ENCODE measurements around the gene BDP1. TPM values are rescaled to one million over a fixed set of nuclear protein-coding genes. Genes with fewer than 3 reads are reported as not detected.
"Not testable (repeated sequence)": the region's sequence is repeated elsewhere in the genome, so short reads cannot be mapped to it uniquely, and the experiment has no call there.

Gene BDP1
- total and polyA plus RNA-seq, 9 donors: 15.1 to 30.0 (median 24.2) TPM

DNA sequence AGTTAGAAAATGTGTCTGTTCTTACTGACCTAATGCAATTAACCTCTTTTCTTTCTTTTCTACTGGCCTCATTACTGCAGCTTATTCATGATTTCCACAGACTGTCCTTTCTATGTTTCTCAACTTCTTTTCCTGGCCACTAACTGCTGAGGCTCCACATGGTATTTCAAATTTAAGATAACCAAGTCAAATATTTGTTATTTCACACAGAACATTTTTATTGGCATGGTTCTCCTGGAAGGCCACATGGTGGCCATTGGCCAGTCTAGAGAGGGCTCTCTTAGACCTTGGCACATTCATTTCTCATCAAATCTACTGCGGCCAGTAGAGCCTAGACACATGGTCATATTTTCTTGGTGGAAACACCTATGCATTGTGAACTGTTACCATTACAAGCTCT is 13.9 kb upstream of the BDP1 start:
- WGBS (ENCODE audit: insufficient coverage): no CpG with 5 or more reads among the region's 1 CpG
- not testable (repeated sequence) for H3K9me3 ChIP-seq (replicated peaks; ENCODE audit: control insufficient read depth, low read depth, low read length); H3K27ac ChIP-seq (ENCODE audit: low read length)

GRCh38 chr5:71443891-71444290 is 11.6 kb upstream of the BDP1 start:
- not testable (repeated sequence) for H3K9me3 ChIP-seq (replicated peaks; ENCODE audit: control insufficient read depth, low read depth, low read length); H3K27ac ChIP-seq (ENCODE audit: low read length); H3K4me3 ChIP-seq (ENCODE audit: low read length); H3K27me3 ChIP-seq (ENCODE audit: control insufficient read depth, insufficient read depth, low read length); H3K4me1 ChIP-seq (ENCODE audit: control insufficient read depth, insufficient read depth, low read length); H3K36me3 ChIP-seq (ENCODE audit: control insufficient read depth, insufficient read depth, low read length); DNase-seq
- no CpG with 5 or more reads among the region's 4 CpGs for WGBS (ENCODE audit: insufficient coverage)

More for the DNA sequence above, 13.9 kb upstream of the BDP1 start:
- not testable (repeated sequence) for DNase-seq; H3K4me3 ChIP-seq (ENCODE audit: low read length); H3K36me3 ChIP-seq (ENCODE audit: control insufficient read depth, insufficient read depth, low read length); H3K4me1 ChIP-seq (ENCODE audit: control insufficient read depth, insufficient read depth, low read length); H3K27me3 ChIP-seq (ENCODE audit: control insufficient read depth, insufficient read depth, low read length)

DNA sequence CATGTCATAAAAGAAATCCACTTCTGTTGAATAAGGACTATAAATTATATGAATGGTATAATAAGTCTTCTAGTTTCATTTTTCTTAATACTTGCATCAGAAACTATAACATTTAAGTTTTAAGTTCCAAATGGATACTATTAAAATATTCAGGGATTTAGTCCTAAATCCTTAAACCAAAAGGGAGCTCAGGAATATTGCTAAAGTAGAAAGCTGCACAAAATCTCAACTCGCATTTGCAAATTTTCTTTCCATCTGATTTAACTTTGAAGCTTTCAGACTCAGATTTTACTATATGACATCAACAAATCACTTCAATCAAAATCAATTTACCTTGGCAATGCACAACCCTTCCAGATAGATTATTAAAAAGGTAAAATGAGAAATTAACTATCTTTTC is 10.4 kb upstream of the BDP1 start:
- no CpG with 5 or more reads among the region's 1 CpG for WGBS (ENCODE audit: insufficient coverage)
- H3K4me1 ChIP-seq (ENCODE audit: control insufficient read depth, insufficient read depth, low read length); DNase-seq; H3K9me3 ChIP-seq (replicated peaks; ENCODE audit: control insufficient read depth, low read depth, low read length); H3K27me3 ChIP-seq (ENCODE audit: control insufficient read depth, insufficient read depth, low read length); H3K27ac ChIP-seq (ENCODE audit: low read length); H3K4me3 ChIP-seq (ENCODE audit: low read length); H3K36me3 ChIP-seq (ENCODE audit: control insufficient read depth, insufficient read depth, low read length): not testable (repeated sequence)

DNA sequence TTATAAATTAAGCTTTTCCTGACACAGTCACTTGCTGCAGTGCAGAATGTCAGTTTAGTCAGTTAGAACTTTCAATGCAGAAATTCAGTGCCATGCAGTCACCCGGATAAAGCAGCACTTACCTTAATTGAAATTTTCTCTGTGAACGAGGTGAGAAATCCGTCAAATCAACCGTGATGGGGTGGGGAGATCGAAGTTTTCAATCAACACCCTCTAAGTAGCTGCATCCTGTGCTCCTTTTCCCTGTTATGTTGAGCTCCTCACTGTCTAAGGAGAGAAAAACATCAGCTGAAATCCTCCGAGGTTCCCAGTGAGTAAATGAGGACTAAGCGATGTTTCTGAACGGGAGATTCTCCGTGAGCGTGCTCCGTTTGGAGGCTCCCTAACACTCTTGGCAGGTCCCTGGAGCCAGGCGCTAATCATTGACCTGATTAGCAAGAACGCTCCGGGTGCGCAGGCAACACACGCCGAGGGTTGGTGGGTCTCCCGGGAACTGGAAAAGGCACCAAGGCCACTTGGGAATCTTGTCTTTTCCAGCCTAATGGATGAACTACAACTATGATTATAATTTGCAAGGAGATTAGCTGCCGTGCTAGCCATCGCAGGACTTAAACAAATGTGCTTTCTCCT is 9.8 kb upstream of the BDP1 start:
- H3K27me3 ChIP-seq (ENCODE audit: control insufficient read depth, insufficient read depth, low read length): peaks cover 10% of the 10 kb centered on the region
- not testable (repeated sequence) for H3K4me1 ChIP-seq (ENCODE audit: control insufficient read depth, insufficient read depth, low read length); H3K36me3 ChIP-seq (ENCODE audit: control insufficient read depth, insufficient read depth, low read length); H3K27ac ChIP-seq (ENCODE audit: low read length); H3K9me3 ChIP-seq (replicated peaks; ENCODE audit: control insufficient read depth, low read depth, low read length); H3K4me3 ChIP-seq (ENCODE audit: low read length); DNase-seq
- 10% methylated on average over 2 of the region's 20 CpGs for WGBS (ENCODE audit: insufficient coverage)

- H3K4me3 ChIP-seq (ENCODE audit: low read length); H3K9me3 ChIP-seq (replicated peaks; ENCODE audit: control insufficient read depth, low read depth, low read length); H3K36me3 ChIP-seq (ENCODE audit: control insufficient read depth, insufficient read depth, low read length); H3K27ac ChIP-seq (ENCODE audit: low read length); DNase-seq; H3K4me1 ChIP-seq (ENCODE audit: control insufficient read depth, insufficient read depth, low read length): not testable (repeated sequence)
- H3K27me3 ChIP-seq (ENCODE audit: control insufficient read depth, insufficient read depth, low read length): peaks cover 14% of the 10 kb centered on the region
- WGBS (ENCODE audit: insufficient coverage): 53% methylated on average over 7 of the region's 13 CpGs
Observed at GRCh38 chr5:71446540-71447216, 8.8 kb upstream of the BDP1 start.

DNA sequence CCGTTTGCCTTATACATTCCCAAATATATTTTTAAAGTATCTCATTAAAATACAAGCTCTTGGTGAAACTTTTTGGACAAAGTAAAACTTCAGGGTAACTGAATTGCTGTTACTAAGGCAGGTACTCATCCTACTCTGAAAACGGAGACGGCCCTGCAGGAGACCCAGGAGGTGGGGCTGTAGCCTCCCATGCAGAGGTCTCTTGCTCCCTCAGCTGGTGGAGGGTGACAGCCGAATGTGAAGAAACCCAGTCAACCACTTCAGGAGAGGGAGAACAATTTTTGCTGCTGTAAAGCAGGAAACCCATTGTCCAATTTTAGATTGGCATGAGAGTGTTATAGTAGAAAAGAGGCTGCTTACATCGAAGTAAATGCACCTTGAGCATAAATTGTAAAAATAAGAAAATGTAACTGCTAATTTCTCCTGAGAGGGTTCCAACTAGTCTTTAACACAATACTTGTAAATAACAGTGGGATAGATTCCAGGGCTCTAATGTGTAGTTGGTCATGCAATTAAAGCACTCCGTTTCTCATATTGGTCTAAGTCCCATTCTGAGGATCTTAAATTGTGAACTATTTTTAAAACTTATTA is 8.1 kb upstream of the BDP1 start:
- not testable (repeated sequence) for H3K9me3 ChIP-seq (replicated peaks; ENCODE audit: control insufficient read depth, low read depth, low read length); H3K4me3 ChIP-seq (ENCODE audit: low read length); H3K4me1 ChIP-seq (ENCODE audit: control insufficient read depth, insufficient read depth, low read length); H3K36me3 ChIP-seq (ENCODE audit: control insufficient read depth, insufficient read depth, low read length); H3K27ac ChIP-seq (ENCODE audit: low read length)
- no CpG with 5 or more reads among the region's 6 CpGs for WGBS (ENCODE audit: insufficient coverage)
- DNase-seq: peak; percentile 22
- peaks cover 18% of the 10 kb centered on the region for H3K27me3 ChIP-seq (ENCODE audit: control insufficient read depth, insufficient read depth, low read length)

DNA sequence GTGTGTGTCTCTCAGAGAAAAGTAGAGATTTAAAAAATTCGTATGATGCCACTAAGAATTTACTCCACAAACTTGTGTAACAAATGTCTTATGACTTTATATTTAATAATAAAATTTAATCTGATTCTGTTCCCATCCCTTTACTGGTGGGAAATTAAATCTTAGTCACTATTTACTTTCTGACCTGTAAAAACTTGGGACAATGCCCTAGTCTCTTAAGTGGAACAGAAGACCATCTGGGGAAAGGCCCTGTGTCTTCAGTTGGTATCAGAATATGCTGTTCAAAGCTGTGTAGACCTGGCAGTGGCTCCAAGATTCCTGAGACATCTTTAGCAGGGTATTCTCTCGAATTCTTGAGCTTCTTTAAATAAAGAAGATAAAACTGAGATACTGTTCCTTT is 2.6 kb upstream of the BDP1 start:
- no peaks in the 10 kb centered on the region for H3K36me3 ChIP-seq (ENCODE audit: control insufficient read depth, insufficient read depth, low read length)
- WGBS (ENCODE audit: insufficient coverage): no CpG with 5 or more reads among the region's 2 CpGs
- peaks cover 7% of the 10 kb centered on the region for H3K4me1 ChIP-seq (ENCODE audit: control insufficient read depth, insufficient read depth, low read length)

DNA sequence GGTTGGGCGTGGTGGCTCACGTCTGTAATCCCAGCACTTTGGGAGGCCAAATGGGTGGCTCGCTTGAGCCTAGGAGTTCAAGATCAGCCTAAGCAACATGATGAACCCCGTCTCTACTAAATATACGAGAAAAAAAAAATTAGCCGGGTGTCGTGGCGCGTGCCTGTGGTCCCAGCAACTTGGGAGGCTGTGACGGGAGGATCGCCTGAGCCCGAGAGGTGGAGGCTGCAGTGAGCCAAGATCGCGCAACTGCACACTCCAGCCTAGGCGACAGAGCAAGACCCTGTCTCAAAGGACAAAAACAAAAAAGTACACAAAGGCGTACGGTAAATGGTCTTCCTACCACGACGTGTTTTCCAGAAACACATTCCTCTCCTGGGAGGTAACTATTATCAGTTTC is 538 bp upstream of the BDP1 start:
- H3K9me3 ChIP-seq (replicated peaks; ENCODE audit: control insufficient read depth, low read depth, low read length): no peaks in the 10 kb centered on the region
- peak overlapping the region; percentile 96 for H3K27ac ChIP-seq (ENCODE audit: low read length)
- peaks cover 11% of the 10 kb centered on the region for H3K36me3 ChIP-seq (ENCODE audit: control insufficient read depth, insufficient read depth, low read length)
- H3K4me3 ChIP-seq (ENCODE audit: low read length): peak overlapping the region; percentile 84
- peaks cover 7% of the 10 kb centered on the region for H3K4me1 ChIP-seq (ENCODE audit: control insufficient read depth, insufficient read depth, low read length)
- DNase-seq: peak; percentile 15
- peaks cover 13% of the 10 kb centered on the region for H3K27me3 ChIP-seq (ENCODE audit: control insufficient read depth, insufficient read depth, low read length)
- 76% methylated on average over 15 of the region's 19 CpGs for WGBS (ENCODE audit: insufficient coverage)

More for the DNA sequence above, 2.6 kb upstream of the BDP1 start:
- no peak overlapping the region for H3K4me3 ChIP-seq (ENCODE audit: low read length)
- H3K27ac ChIP-seq (ENCODE audit: low read length): no peak overlapping the region
- no peak for DNase-seq
- H3K9me3 ChIP-seq (replicated peaks; ENCODE audit: control insufficient read depth, low read depth, low read length): no peaks in the 10 kb centered on the region
- H3K27me3 ChIP-seq (ENCODE audit: control insufficient read depth, insufficient read depth, low read length): peaks cover 13% of the 10 kb centered on the region

GRCh38 chr5:71456362-71456743 is 902 bp downstream of the BDP1 start:
- WGBS (ENCODE audit: insufficient coverage): no CpG with 5 or more reads among the region's 4 CpGs

DNA sequence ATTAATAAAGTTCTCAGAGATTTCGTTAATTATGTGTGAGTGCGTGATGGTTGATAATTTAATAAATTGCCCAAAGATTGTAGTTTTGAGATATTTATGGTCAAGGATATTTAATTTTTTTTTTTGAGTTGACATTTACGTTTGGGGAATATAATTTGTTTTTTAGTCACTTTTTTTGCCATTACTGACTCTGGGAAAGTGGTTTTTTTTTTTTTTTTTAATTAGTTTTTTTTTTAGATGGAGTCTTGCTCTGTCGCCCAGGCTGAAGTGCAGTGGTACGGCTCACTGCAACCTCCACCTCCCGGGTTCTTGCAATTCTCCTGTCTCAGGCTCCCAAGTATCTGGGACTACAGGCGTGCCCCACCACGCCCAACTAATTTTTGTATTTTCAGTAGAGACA is 1.7 kb downstream of the BDP1 start:
- WGBS (ENCODE audit: insufficient coverage): 97% methylated on average over 5 of the region's 8 CpGs

More at GRCh38 chr5:71456362-71456743, 902 bp downstream of the BDP1 start:
- no peaks in the 10 kb centered on the region for H3K9me3 ChIP-seq (replicated peaks; ENCODE audit: control insufficient read depth, low read depth, low read length)
- H3K4me1 ChIP-seq (ENCODE audit: control insufficient read depth, insufficient read depth, low read length): peaks cover 7% of the 10 kb centered on the region
- H3K27ac ChIP-seq (ENCODE audit: low read length): peak overlapping the region; percentile 96
- peaks cover 18% of the 10 kb centered on the region for H3K36me3 ChIP-seq (ENCODE audit: control insufficient read depth, insufficient read depth, low read length)
- H3K4me3 ChIP-seq (ENCODE audit: low read length): peak overlapping the region; percentile 84
- no peak for DNase-seq
- peaks cover 4% of the 10 kb centered on the region for H3K27me3 ChIP-seq (ENCODE audit: control insufficient read depth, insufficient read depth, low read length)

More for the DNA sequence above, 1.7 kb downstream of the BDP1 start:
- no peak for DNase-seq
- Histone ChIP-seq H3K27ac (ENCODE audit: low read length) (no peak overlapping the region), H3K27me3 (ENCODE audit: control insufficient read depth, insufficient read depth, low read length) (peaks cover 1% of the 10 kb centered on the region), H3K9me3 (replicated peaks; ENCODE audit: control insufficient read depth, low read depth, low read length) (no peaks in the 10 kb centered on the region), H3K4me3 (ENCODE audit: low read length) (peak overlapping the region; percentile 84), H3K4me1 (ENCODE audit: control insufficient read depth, insufficient read depth, low read length) (peaks cover 7% of the 10 kb centered on the region), H3K36me3 (ENCODE audit: control insufficient read depth, insufficient read depth, low read length) (peaks cover 23% of the 10 kb centered on the region)

All from muscle of leg (tissue), 11 donors.